Dedifferentiated amniotic fluid mesenchymal stem cell (primary cell): ENCODE measurements around the gene ZNF177.

Experiments used
- DNase-seq: peaks from one replicate; pipeline ENCODE4 v3.0.0-alpha.2; 2016; ENCODE audit errors: extremely low spot score

ZNF177 gene

GRCh38 chr19:9427941-9428340, 65.1 kb downstream of the ZNF177 start:
- DNase-seq: no peak

GRCh38 chr19:9430444-9430843, 67.6 kb downstream of the ZNF177 start:
- no peak for DNase-seq

GRCh38 chr19:9431475-9431874, 68.7 kb downstream of the ZNF177 start:
- no peak for DNase-seq
